Tibial artery (tissue), 4 donors: Measurements from ENCODE around the gene PRIMPOL.

Experiments
- DNase-seq, 2 donors: peaks; one replicate each; pipeline ENCODE4 v3.0.0-alpha.2; 2019
- H3K27ac ChIP-seq, 2 donors: fragments of 200-600 bp; sonication (generic) in 1 of 2; 1 replicate in 1 of 2; 2 replicates in 1 of 2; pipeline ENCODE4 v1.5.1; 2018 to 2019; ENCODE audit warnings: mild to moderate bottlenecking in 1 of 2
- H3K27me3 ChIP-seq, 2 donors: fragments of 200-600 bp; sonication (generic) in 1 of 2; one replicate each; pipeline versions ENCODE4 v1.5.1 to v1.6.0; 2016 to 2019
- H3K36me3 ChIP-seq, 3 donors: fragments of 200-600 bp; sonication (generic) in 2 of 3; one replicate each; pipeline ENCODE4 v1.5.1; 2016 to 2019; ENCODE audit warnings: mild to moderate bottlenecking in 2 of 3
- H3K4me1 ChIP-seq, 4 donors: fragments of 200-600 bp; sonication (generic) in 2 of 4; 1 replicate in 3 of 4; 2 replicates in 1 of 4; pipeline ENCODE4 v1.5.1; 2016 to 2019
- H3K4me3 ChIP-seq, 2 donors: fragments of 200-600 bp; sonication (generic) in 1 of 2; 1 replicate in 1 of 2; 2 replicates in 1 of 2; pipeline ENCODE4 v1.5.1; 2018 to 2019; ENCODE audit warnings: mild to moderate bottlenecking in 2 of 2
- H3K9me3 ChIP-seq, 3 donors: fragments of 200-600 bp; sonication (generic) in 1 of 3; one replicate each; pipeline ENCODE4 v1.5.1; 2016 to 2019
- CTCF ChIP-seq, 2 experiments: fragments of 200-600 bp in 1 of 2; fragments of 450-650 bp in 1 of 2; IDR thresholded peaks; one replicate each; pipeline ENCODE4 v1.5.1; 2017 to 2019; ENCODE audit warnings: antibody characterized with exemption in 2 of 2, mild to moderate bottlenecking in 1 of 2, moderate library complexity in 1 of 2
- intact Hi-C: fragments of 100-400 bp; cut with DNase I; formaldehyde crosslinking; loops from one replicate; pipeline ENCODE4 v1.15.0; 2023; ENCODE audit warnings: low total_unique reads

Gene PRIMPOL

GRCh38 chr4:184715526-184715925 is 66.0 kb downstream of the PRIMPOL start:
- no peak overlapping the region for H3K27ac ChIP-seq
- no peak overlapping the region for H3K4me3 ChIP-seq
- no peaks in the 10 kb centered on the region for H3K9me3 ChIP-seq
- DNase-seq: no peak
- no peak for TF ChIP-seq CTCF (IDR thresholded peaks at IDR 0.05)
- no peaks in the 10 kb centered on the region for H3K36me3 ChIP-seq
- intact Hi-C loops: no loop called here
- no peaks in the 10 kb centered on the region for H3K27me3 ChIP-seq
- no peaks in the 10 kb centered on the region for H3K4me1 ChIP-seq

- Histone ChIP-seq H3K9me3 (no peaks in the 10 kb centered on the region), H3K36me3 (no peaks in the 10 kb centered on the region), H3K27ac (no peak overlapping the region), H3K27me3 (no peaks in the 10 kb centered on the region), H3K4me3 (no peak overlapping the region), H3K4me1 (no peaks in the 10 kb centered on the region)
- intact Hi-C loops: no loop called here
- DNase-seq: no peak
- no peak for TF ChIP-seq CTCF (IDR thresholded peaks at IDR 0.05)
Observed at GRCh38 chr4:184719407-184719806, 69.9 kb downstream of the PRIMPOL start.

- Histone ChIP-seq H3K36me3 (no peaks in the 10 kb centered on the region), H3K9me3 (no peaks in the 10 kb centered on the region), H3K27ac (no peak overlapping the region), H3K4me3 (no peak overlapping the region), H3K4me1 (no peaks in the 10 kb centered on the region), H3K27me3 (no peaks in the 10 kb centered on the region)
- TF ChIP-seq CTCF (IDR thresholded peaks at IDR 0.05): no peak
- DNase-seq: no peak
- intact Hi-C loops: no loop called here
Observed at GRCh38 chr4:184721254-184721653, 71.7 kb downstream of the PRIMPOL start.

GRCh38 chr4:184722798-184723197 is 73.3 kb downstream of the PRIMPOL start:
- Histone ChIP-seq H3K4me1 (no peaks in the 10 kb centered on the region), H3K4me3 (no peak overlapping the region), H3K36me3 (no peaks in the 10 kb centered on the region), H3K27me3 (no peaks in the 10 kb centered on the region), H3K9me3 (no peaks in the 10 kb centered on the region), H3K27ac (no peak overlapping the region)
- intact Hi-C loops: no loop called here
- TF ChIP-seq CTCF (IDR thresholded peaks at IDR 0.05): no peak
- no peak for DNase-seq

- H3K4me3 ChIP-seq: no peak overlapping the region
- H3K36me3 ChIP-seq: no peaks in the 10 kb centered on the region
- no peaks in the 10 kb centered on the region for H3K4me1 ChIP-seq
- no peaks in the 10 kb centered on the region for H3K27me3 ChIP-seq
- H3K27ac ChIP-seq: no peak overlapping the region
- no peak for TF ChIP-seq CTCF (IDR thresholded peaks at IDR 0.05)
- intact Hi-C loops: no loop called here
- H3K9me3 ChIP-seq: no peaks in the 10 kb centered on the region
- no peak for DNase-seq
Observed at GRCh38 chr4:184727430-184727829, 77.9 kb downstream of the PRIMPOL start.

GRCh38 chr4:184728858-184729257 is 79.3 kb downstream of the PRIMPOL start:
- intact Hi-C loops: no loop called here
- H3K27me3 ChIP-seq: peaks cover 0 to under 1% of the 10 kb centered on the region in 2 donors
- no peaks in the 10 kb centered on the region for H3K9me3 ChIP-seq
- DNase-seq: no peak
- TF ChIP-seq CTCF (IDR thresholded peaks at IDR 0.05): no peak
- peaks cover 0 to 11% (median 8%) of the 10 kb centered on the region in 4 donors for H3K4me1 ChIP-seq
- no peak overlapping the region for H3K27ac ChIP-seq
- H3K4me3 ChIP-seq: no peak overlapping the region
- no peaks in the 10 kb centered on the region for H3K36me3 ChIP-seq
